Measurements from ENCODE around the gene CYTH1.
"Not testable (repeated sequence)": the region's sequence is repeated elsewhere in the genome, so short reads cannot be mapped to it uniquely, and the experiment has no call there.

CYTH1 gene

GRCh38 chr17:78759203-78759968 is 22.7 kb downstream of the CYTH1 start:
- TF ChIP-seq CTCF (conservative IDR thresholded peaks at IDR 0.05; ENCODE audit: control insufficient read depth, insufficient read depth, low read depth, low read length), result no peak
- no peak overlapping the region for H3K4me3 ChIP-seq (ENCODE audit: control insufficient read depth, low read depth, low read length)
- DNase-seq (ENCODE audit: low read depth), result peak; percentile 32

- DNase-seq (ENCODE audit: low read depth), result no peak
- TF ChIP-seq CTCF (conservative IDR thresholded peaks at IDR 0.05; ENCODE audit: control insufficient read depth, insufficient read depth, low read depth, low read length), result no peak
- H3K4me3 ChIP-seq (ENCODE audit: control insufficient read depth, low read depth, low read length), result no peak overlapping the region
Measured at GRCh38 chr17:78753316-78754250, 28.5 kb downstream of the CYTH1 start.

- H3K4me3 ChIP-seq (ENCODE audit: control insufficient read depth, low read depth, low read length), result no peak overlapping the region
- DNase-seq (ENCODE audit: low read depth), result no peak
Measured at GRCh38 chr17:78751447-78752161, 30.5 kb downstream of the CYTH1 start.

GRCh38 chr17:78751000-78751399 is 31.1 kb downstream of the CYTH1 start:
- H3K4me3 ChIP-seq (ENCODE audit: control insufficient read depth, low read depth, low read length); DNase-seq (ENCODE audit: low read depth): not testable (repeated sequence)

More at GRCh38 chr17:78751447-78752161, 30.5 kb downstream of the CYTH1 start:
- no peak for TF ChIP-seq CTCF (conservative IDR thresholded peaks at IDR 0.05; ENCODE audit: control insufficient read depth, insufficient read depth, low read depth, low read length)

GRCh38 chr17:78748730-78749317 is 33.2 kb downstream of the CYTH1 start:
- no peak for TF ChIP-seq CTCF (conservative IDR thresholded peaks at IDR 0.05; ENCODE audit: control insufficient read depth, insufficient read depth, low read depth, low read length)
- H3K4me3 ChIP-seq (ENCODE audit: control insufficient read depth, low read depth, low read length), result no peak overlapping the region
- peak; percentile 80 for DNase-seq (ENCODE audit: low read depth)

- TF ChIP-seq CTCF (conservative IDR thresholded peaks at IDR 0.05; ENCODE audit: control insufficient read depth, insufficient read depth, low read depth, low read length), result no peak
- H3K4me3 ChIP-seq (ENCODE audit: control insufficient read depth, low read depth, low read length), result no peak overlapping the region
- DNase-seq (ENCODE audit: low read depth), result peak; percentile 39
Measured at GRCh38 chr17:78748048-78748729, 33.9 kb downstream of the CYTH1 start.
